Caco-2 (cell line): ENCODE results near the gene CCNJ. TPM values are rescaled to one million over a fixed set of nuclear protein-coding genes. Genes with fewer than 3 reads are reported as not detected.

Experiments
- BruUV-seq: library from RNA; stranded (reverse); fragments of 400-500 nt; replicated peaks from 2 replicates; lab custom pipeline; 2021; lab: Mats Ljungman, UMichigan
- CTCF ChIA-PET: fragments of 300-600 bp; sonication (Branson Sonifier 250); formaldehyde crosslinking; loops from one replicate; lab custom pipeline; 2022; ENCODE audit warnings: antibody characterized with exemption; lab: Charles Lee
- POLR2A ChIA-PET: fragments of 300-600 bp; sonication (Branson Sonifier 250); formaldehyde crosslinking; loops from one replicate; lab custom pipeline; 2022; ENCODE audit warnings: antibody characterized with exemption; lab: Charles Lee
- DNase-seq, 2 experiments: peaks; one replicate each; pipeline versions ENCODE4 v3.0.0 to v3.0.0-alpha.2; 2020 to 2022
- H3K27me3 ChIP-seq: replicated peaks from 2 replicates; pipeline ENCODE4 v1.6.0; 2011; ENCODE audit warnings: low read length; ENCODE audit not compliant: control insufficient read depth, insufficient read depth
- H3K36me3 ChIP-seq: 2 replicates; pipeline ENCODE4 v1.5.1; 2011; ENCODE audit warnings: low read length; ENCODE audit not compliant: control insufficient read depth, insufficient read depth
- H3K4me1 ChIP-seq: fragments of 250-450 bp; sonication (Bioruptor Pico); 2 replicates; pipeline ENCODE4 v1.5.1; 2020; ENCODE audit warnings: mild to moderate bottlenecking
- H3K4me3 ChIP-seq: 2 replicates; pipeline ENCODE4 v1.5.1; 2011; ENCODE audit warnings: low read depth, mild to moderate bottlenecking, control low read depth, low read length
- H3K9me3 ChIP-seq: fragments of 250-450 bp; sonication (Bioruptor Pico); 2 replicates; pipeline ENCODE4 v1.5.1; 2020; ENCODE audit warnings: mild to moderate bottlenecking, moderate library complexity
- H3K27ac Mint-ChIP-seq: one replicate; pipeline ENCODE4 v1.8.0; 2022; ENCODE audit warnings: mixed read lengths; ENCODE audit not compliant: unreplicated experiment
- H3K27me3 Mint-ChIP-seq: one replicate; pipeline ENCODE4 v1.8.0; 2022; ENCODE audit warnings: mixed read lengths; ENCODE audit not compliant: insufficient read depth, unreplicated experiment
- H3K36me3 Mint-ChIP-seq: one replicate; pipeline ENCODE4 v1.8.0; 2022; ENCODE audit warnings: mild to moderate bottlenecking, mixed read lengths; ENCODE audit not compliant: insufficient read depth, unreplicated experiment
- H3K4me1 Mint-ChIP-seq: one replicate; pipeline ENCODE4 v1.8.0; 2022; ENCODE audit warnings: low read depth, mixed read lengths; ENCODE audit not compliant: unreplicated experiment
- H3K4me3 Mint-ChIP-seq: one replicate; pipeline ENCODE4 v1.8.0; 2022; ENCODE audit warnings: mild to moderate bottlenecking, moderate library complexity, mixed read lengths; ENCODE audit not compliant: unreplicated experiment
- H3K9me3 Mint-ChIP-seq: one replicate; pipeline ENCODE4 v1.8.0; 2022; ENCODE audit warnings: mixed read lengths; ENCODE audit not compliant: unreplicated experiment
- intact Hi-C: fragments of 100-400 bp; cut with micrococcal nuclease; formaldehyde crosslinking; loops from one replicate; pipeline ENCODE4 v1.10.0; 2022; ENCODE audit not compliant: unreplicated experiment
- total RNA-seq: library from RNA; stranded (reverse); gene quantifications from 2 replicates; pipeline ENCODE4 v1.2.3, GENCODE V29; 2022
- TF ChIP-seq, protein P1 (sequence below), 2 experiments: fragments of 200-600 bp in 1 of 2; IDR thresholded peaks; 1 replicate in 1 of 2; 2 replicates in 1 of 2; pipeline versions ENCODE4 v1.5.1 to v1.8.0; 2011 to 2022; ENCODE audit warnings: antibody characterized with exemption in 1 of 2, control low read depth in 1 of 2, inconsistent platforms in 1 of 2, low read depth in 1 of 2, low read length in 1 of 2, mild to moderate bottlenecking in 1 of 2, moderate library complexity in 1 of 2; ENCODE audit not compliant: insufficient read depth in 1 of 2, severe bottlenecking in 1 of 2, unreplicated experiment in 1 of 2

Gene CCNJ
- total RNA-seq, 1 experiment from 2014 or later = 23.5 TPM

DNA sequence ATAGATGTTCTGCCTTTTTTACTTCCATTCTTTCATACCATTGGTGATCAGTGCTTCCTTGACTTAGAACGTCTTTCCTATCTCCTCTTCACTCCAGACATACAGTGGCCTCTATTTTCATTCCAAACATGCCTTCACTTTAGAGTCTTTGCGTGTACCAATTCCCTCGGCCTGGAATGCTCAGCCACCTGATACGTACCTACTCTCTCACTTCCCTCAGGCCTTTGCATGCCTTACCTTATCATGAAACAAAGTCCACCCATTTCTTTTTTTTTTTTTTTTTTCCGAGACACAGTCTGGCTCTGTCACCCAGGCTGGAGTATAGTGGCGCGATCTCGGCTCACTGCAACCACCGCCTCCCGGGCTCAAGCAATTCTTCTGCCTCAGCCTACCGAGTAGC is 2.2 kb upstream of the CCNJ start:
- Mint-ChIP-seq H3K27ac (peak overlapping the region; percentile 49), H3K4me1 (peaks cover 23% of the 10 kb centered on the region), H3K9me3 (no peaks in the 10 kb centered on the region), H3K27me3 (no peaks in the 10 kb centered on the region), H3K4me3 (peak overlapping the region; percentile 43), H3K36me3 (peaks cover 8% of the 10 kb centered on the region)
- H3K36me3 ChIP-seq = no peaks in the 10 kb centered on the region
- TF ChIP-seq, protein P1, sequence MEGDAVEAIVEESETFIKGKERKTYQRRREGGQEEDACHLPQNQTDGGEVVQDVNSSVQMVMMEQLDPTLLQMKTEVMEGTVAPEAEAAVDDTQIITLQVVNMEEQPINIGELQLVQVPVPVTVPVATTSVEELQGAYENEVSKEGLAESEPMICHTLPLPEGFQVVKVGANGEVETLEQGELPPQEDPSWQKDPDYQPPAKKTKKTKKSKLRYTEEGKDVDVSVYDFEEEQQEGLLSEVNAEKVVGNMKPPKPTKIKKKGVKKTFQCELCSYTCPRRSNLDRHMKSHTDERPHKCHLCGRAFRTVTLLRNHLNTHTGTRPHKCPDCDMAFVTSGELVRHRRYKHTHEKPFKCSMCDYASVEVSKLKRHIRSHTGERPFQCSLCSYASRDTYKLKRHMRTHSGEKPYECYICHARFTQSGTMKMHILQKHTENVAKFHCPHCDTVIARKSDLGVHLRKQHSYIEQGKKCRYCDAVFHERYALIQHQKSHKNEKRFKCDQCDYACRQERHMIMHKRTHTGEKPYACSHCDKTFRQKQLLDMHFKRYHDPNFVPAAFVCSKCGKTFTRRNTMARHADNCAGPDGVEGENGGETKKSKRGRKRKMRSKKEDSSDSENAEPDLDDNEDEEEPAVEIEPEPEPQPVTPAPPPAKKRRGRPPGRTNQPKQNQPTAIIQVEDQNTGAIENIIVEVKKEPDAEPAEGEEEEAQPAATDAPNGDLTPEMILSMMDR (IDR thresholded peaks at IDR 0.05; ENCODE audit: insufficient read depth in 1 of 2, low read depth in 1 of 2, low read length in 1 of 2, severe bottlenecking in 1 of 2, unreplicated experiment in 1 of 2) = no peak
- BruUV-seq = no TSS peak
- 0 out of 2 replicates have a peak overlapping the region, but pooled peaks have one; percentile 8 for H3K4me3 ChIP-seq
- H3K27me3 ChIP-seq = no peaks in the 10 kb centered on the region
- POLR2A ChIA-PET = no interaction called here
- H3K4me1 ChIP-seq = peaks cover 44% of the 10 kb centered on the region
- intact Hi-C loops = no loop called here
- peak; percentile 82 to 90 for DNase-seq
- CTCF ChIA-PET = no interaction called here
- no peaks in the 10 kb centered on the region for H3K9me3 ChIP-seq

DNA sequence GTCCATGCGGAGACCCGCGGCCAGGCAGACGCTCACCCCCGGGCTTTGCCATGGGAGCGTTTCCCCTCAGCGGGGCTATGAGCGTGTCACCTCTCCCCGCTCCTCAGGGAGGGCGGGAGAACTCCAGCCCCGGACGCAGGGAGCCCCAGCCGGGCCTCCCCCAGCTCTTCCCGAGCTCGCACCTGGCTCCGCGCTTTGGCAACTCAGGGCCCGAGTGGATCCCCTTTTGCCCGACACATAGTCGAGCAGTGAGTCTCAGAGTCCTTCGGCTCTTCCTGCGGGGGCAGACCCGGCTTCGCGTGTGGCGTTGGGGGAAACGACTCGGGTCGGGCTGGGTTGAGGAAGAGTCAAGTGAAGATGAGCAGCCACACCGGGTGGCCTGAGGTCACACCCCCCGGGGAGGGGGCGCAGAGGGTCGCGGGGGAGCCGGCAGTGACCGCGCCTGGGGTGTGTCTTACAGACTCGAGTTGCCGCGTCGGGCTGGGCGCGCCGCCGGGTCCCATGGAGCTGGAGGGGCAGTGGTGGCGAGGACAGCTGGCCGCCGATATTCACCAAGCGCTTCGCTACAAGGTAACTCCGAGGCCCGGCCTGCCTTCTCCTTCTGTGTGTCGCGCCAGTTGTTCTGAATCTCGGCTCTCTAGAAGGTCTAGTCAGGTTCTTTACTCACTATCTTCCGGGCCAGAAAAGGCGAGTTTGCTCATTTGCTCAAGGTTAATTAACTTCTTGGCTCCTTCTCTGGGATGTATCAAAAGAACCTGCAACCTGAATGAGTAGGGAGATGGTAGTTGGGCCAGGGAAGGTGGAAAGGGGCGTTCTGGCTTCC is 721 bp downstream of the CCNJ start:
- peak overlapping the region; percentile 93 for H3K27ac Mint-ChIP-seq
- H3K36me3 Mint-ChIP-seq = peaks cover 30% of the 10 kb centered on the region
- DNase-seq = peak; percentile 53 to 65
- intact Hi-C loops = loop anchor here (1.0 kb wide), 3 partner anchors 27 to 86 kb away; partner anchors contain the start of gene ZNF518A
- Histone ChIP-seq H3K27me3 (no peaks in the 10 kb centered on the region), H3K4me1 (peaks cover 41% of the 10 kb centered on the region), H3K36me3 (no peaks in the 10 kb centered on the region; the same call in 1 of the 2 replicates), H3K4me3 (peak overlapping the region; percentile 97), H3K9me3 (no peaks in the 10 kb centered on the region)
- CTCF ChIA-PET = interaction anchor here (0.6 to 1.6 kb wide), 2 partner anchors 27 to 106 kb away, joined by 3 to 8 read pairs; no protein-coding TSS in a partner anchor
- no peaks in the 10 kb centered on the region for H3K27me3 Mint-ChIP-seq
- H3K9me3 Mint-ChIP-seq = no peaks in the 10 kb centered on the region
- H3K4me1 Mint-ChIP-seq = peaks cover 25% of the 10 kb centered on the region
- BruUV-seq = no TSS peak
- POLR2A ChIA-PET = interaction anchor here (0.6 to 1.8 kb wide), 3 partner anchors 46 to 97 kb away, joined by 3 to 22 read pairs (median 10); partner anchors contain the start of gene ZNF518A
- peak overlapping the region; percentile 84 for H3K4me3 Mint-ChIP-seq
- TF ChIP-seq, protein P1 (IDR thresholded peaks at IDR 0.05; ENCODE audit: insufficient read depth in 1 of 2, low read depth in 1 of 2, low read length in 1 of 2, severe bottlenecking in 1 of 2, unreplicated experiment in 1 of 2) = no peak

DNA sequence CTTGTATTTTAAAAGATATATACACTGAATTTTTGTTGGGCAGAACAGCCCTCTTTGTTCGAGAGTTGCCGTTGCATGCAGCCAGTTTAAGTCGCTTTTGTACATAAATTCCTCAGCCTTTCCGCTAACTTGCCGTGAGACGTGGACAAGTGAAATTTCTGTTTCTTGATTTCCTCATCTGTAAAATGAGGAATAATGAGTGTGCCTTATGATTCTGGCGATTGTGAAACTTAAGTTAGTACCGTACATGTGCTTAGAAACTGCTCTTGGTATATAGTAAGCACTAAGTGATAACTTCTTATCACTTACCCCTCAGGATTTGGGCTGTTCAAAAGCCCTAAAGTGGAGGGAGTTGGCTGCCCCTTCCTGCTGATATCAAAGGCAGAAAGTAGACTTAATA is 1.4 kb downstream of the CCNJ start:
- H3K4me3 ChIP-seq = peak overlapping the region; percentile 97
- peaks cover 36% of the 10 kb centered on the region for H3K4me1 ChIP-seq
- peaks cover 37% of the 10 kb centered on the region for H3K36me3 Mint-ChIP-seq
- POLR2A ChIA-PET = interaction anchor here (1.8 kb wide), 2 partner anchors 45 to 85 kb away, joined by 10 to 22 read pairs; partner anchors contain the start of gene ZNF518A
- H3K36me3 ChIP-seq = no peaks in the 10 kb centered on the region; the same call in 1 of the 2 replicates
- H3K27ac Mint-ChIP-seq = peak overlapping the region; percentile 93
- H3K27me3 Mint-ChIP-seq = no peaks in the 10 kb centered on the region
- TF ChIP-seq, protein P1 (IDR thresholded peaks at IDR 0.05; ENCODE audit: insufficient read depth in 1 of 2, low read depth in 1 of 2, low read length in 1 of 2, severe bottlenecking in 1 of 2, unreplicated experiment in 1 of 2) = no peak
- intact Hi-C loops = no loop called here
- H3K4me3 Mint-ChIP-seq = peak overlapping the region; percentile 84
- H3K9me3 Mint-ChIP-seq = no peaks in the 10 kb centered on the region
- no peaks in the 10 kb centered on the region for H3K9me3 ChIP-seq
- CTCF ChIA-PET = interaction anchor here (1.6 kb wide), 1 partner anchor 28 kb away, joined by 8 read pairs; no protein-coding TSS in a partner anchor
- BruUV-seq = TSS peak; percentile 30
- DNase-seq = no peak
- H3K4me1 Mint-ChIP-seq = peaks cover 23% of the 10 kb centered on the region
- H3K27me3 ChIP-seq = no peaks in the 10 kb centered on the region
